ENCODE results near the gene DAND5.
"Not testable (repeated sequence)": the region's sequence is repeated elsewhere in the genome, so short reads cannot be mapped to it uniquely, and the experiment has no call there.

DAND5 gene

GRCh38 chr19:12946092-12946721 is 23.2 kb upstream of the DAND5 start:
- DNase-seq, result peak in 5 of 6 experiments; percentile 32 to 62 (median 44)

- DNase-seq, result no peak
These were observed 22.5 kb upstream of the DAND5 start for GRCh38 chr19:12946731-12947496.

GRCh38 chr19:12947702-12948611 is 21.4 kb upstream of the DAND5 start:
- no peak for DNase-seq

GRCh38 chr19:12948612-12949362 is 20.6 kb upstream of the DAND5 start:
- DNase-seq, result no peak

GRCh38 chr19:12949363-12950283 is 19.8 kb upstream of the DAND5 start:
- no peak for DNase-seq

GRCh38 chr19:12952050-12952449 is 17.3 kb upstream of the DAND5 start:
- not testable (repeated sequence) for DNase-seq

GRCh38 chr19:12952488-12953137 is 16.8 kb upstream of the DAND5 start:
- DNase-seq, result no peak

GRCh38 chr19:12953138-12953798 is 16.1 kb upstream of the DAND5 start:
- no peak for DNase-seq

GRCh38 chr19:12953799-12954611 is 15.4 kb upstream of the DAND5 start:
- DNase-seq, result no peak

- DNase-seq, result no peak
These were observed 14.8 kb upstream of the DAND5 start for GRCh38 chr19:12954612-12954962.

GRCh38 chr19:12955575-12955974 is 13.8 kb upstream of the DAND5 start:
- not testable (repeated sequence) for DNase-seq

- DNase-seq, result no peak
These were observed 13.4 kb upstream of the DAND5 start for GRCh38 chr19:12955996-12956395.

GRCh38 chr19:12956446-12957388 is 12.7 kb upstream of the DAND5 start, which contains the start of gene GADD45GIP1:
GADD45GIP1 (minus strand) TSS chr19:12957223; CDS start chr19:12957212, 11 bp downstream.
- DNase-seq, result peak; percentile 62 to 82 (median 69)

GRCh38 chr19:12957389-12957952 is 11.9 kb upstream of the DAND5 start:
- not testable (repeated sequence) for DNase-seq

- no peak for DNase-seq
These were observed 9.9 kb upstream of the DAND5 start for GRCh38 chr19:12959481-12959880.

- DNase-seq, result peak; percentile 41 to 86 (median 74)
These were observed 4.2 kb upstream of the DAND5 start for GRCh38 chr19:12965017-12965811.

- DNase-seq, result no peak
These were observed 3.6 kb upstream of the DAND5 start for GRCh38 chr19:12965812-12966135.

Data from stimulated activated naive CD4-positive, alpha-beta T cell (primary cell).